SH-SY5Y (cell line): ENCODE data around the gene CTNNA3.

ENCODE experiments used
- GATA2 ChIP-seq: IDR thresholded peaks from 2 replicates; pipeline ENCODE4 v1.6.1; 2011; ENCODE audit warnings: mild to moderate bottlenecking, low read depth, low read length
- GATA3 ChIP-seq: IDR thresholded peaks from 2 replicates; pipeline ENCODE4 v1.6.1; 2011; ENCODE audit warnings: low read depth, mild to moderate bottlenecking, low read length, moderate library complexity

Gene CTNNA3

DNA sequence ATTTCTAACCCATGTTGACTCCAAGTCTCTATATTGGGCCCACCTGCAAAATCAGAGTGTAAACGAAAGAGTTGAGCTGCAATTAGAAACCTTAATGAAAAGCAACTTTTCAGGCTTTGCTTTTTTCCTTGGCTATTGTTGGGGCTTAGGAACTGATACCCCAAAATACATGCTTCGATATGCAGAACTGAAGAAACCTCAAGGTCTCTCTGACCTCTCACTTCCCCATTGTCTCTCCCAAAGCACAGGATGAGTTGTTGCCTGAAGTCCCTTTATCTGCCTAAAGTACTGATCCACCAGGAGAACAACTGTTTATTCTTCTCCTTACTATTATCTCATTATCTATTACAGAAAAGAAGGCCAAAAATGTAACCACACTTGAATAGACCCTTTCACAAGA is 1436.2 kb downstream of the CTNNA3 start:
- no peak for TF ChIP-seq GATA2
- no peak for TF ChIP-seq GATA3

DNA sequence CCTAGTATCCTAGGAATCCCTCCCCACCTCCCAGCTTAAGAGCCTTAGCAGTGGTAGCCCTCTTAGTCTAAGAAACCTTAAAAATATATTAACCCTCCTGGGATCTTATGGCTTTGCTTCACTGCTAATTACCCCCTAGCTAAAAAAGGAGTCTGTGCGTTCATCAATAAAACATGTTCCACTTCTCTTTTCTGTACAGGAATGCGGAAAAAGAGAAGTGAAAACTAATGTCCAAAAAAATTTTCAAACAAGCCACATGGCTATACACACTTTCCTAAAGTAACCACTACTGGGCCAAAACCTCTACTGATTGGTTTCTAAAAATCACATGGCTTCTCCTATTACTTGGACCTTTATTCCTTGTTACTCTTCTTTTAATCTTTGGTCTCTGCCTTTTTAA is 1437.3 kb downstream of the CTNNA3 start:
- no peak for TF ChIP-seq GATA3
- TF ChIP-seq GATA2: no peak

DNA sequence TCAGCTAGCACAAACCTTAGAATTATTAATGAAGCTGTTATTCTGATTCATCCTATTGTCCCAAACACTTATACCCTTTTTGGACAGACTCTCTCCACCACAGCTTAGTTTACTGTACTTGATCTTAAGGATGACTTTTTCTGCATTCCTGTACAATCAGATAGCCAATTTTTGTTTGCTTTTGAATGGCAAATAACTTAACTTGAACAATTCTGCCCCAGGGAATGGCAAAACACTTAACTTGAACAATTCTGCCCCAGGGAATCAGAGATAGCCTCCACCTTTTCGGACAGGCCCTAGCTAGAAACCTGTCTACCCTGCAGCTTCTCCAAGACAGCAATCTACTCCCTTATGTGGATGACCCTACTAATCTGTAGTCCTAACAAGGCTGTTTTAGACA is 1438.2 kb downstream of the CTNNA3 start:
- TF ChIP-seq GATA2: no peak
- no peak for TF ChIP-seq GATA3

DNA sequence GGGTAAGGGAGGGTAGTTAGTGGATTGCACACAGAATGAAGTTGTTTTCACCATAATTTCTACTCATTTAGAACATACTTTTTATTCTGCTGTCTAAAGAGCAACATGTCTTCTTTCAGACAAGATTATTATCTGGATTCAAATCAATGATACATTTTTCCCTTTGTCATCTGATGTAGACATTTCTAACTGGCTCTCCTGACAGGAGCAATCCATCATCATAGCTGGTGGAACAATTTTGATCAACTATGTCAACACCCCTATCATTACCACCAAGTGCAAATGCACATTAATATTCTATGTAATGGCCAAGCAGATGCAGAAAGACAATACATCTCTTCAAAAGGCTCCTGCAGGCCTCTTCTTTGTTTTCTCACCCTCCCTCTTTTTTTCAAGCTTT is 1443.0 kb downstream of the CTNNA3 start:
- TF ChIP-seq GATA2 (no peak), GATA3 (no peak)

DNA sequence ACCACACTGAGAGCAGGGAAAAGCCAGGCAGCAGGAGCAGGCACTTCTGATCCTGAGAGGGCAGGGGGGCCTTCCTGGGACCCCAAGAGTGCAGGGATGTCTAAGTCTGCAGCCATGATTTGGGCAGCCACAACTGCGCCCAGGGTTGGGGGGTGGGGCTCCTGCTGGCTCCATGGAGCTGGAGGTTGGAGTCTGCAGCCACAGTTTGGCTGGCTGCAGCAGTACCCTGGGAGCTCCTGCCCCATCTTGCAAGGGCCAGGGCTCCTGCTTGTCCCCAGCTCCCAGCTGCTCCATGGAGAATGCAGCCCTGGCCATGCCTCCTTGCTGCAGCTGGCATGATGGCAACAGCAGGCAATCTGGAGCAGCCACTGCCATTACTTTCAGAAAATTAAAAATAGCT is 1449.8 kb downstream of the CTNNA3 start:
- no peak for TF ChIP-seq GATA2
- no peak for TF ChIP-seq GATA3

DNA sequence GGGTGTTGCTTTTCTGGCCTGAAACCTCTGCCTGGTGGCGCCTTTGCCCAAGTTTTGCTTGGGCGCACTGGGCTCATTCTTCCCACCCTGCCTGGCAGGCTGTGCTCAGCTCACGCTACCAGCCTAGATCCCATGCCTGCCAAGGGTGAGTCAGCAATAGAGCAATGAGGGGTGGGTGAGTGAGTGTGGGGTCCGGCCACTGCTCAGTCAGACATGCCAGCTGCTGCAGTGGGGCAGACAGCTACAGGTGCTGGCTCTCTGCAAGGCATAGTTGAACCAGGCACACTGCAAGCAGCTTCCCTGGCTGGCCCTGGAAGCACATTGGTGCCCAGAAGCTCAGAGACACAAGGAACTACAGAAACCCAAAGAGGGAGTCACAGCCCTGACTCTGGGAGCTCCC is 1451.0 kb downstream of the CTNNA3 start:
- TF ChIP-seq GATA3 (no peak), GATA2 (no peak)

DNA sequence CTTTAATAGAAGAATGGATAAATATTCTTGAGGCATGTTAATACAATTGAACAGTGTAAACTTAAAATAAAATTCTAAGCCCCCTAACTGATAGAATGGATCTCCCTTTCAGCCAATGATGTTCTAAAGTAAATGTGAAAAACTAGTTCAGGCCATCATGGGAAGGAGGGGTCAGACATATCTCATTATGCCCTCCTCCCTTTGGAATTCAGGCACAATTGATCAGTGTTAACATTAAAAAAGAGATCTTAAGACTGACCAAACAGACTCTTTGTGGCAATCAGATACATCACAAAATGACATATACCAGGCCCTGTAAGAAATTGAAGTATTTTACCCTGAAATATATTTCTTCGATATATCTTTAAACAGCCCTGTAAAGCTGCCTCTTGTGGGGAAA is 1453.1 kb downstream of the CTNNA3 start:
- TF ChIP-seq GATA3 (no peak), GATA2 (no peak)

DNA sequence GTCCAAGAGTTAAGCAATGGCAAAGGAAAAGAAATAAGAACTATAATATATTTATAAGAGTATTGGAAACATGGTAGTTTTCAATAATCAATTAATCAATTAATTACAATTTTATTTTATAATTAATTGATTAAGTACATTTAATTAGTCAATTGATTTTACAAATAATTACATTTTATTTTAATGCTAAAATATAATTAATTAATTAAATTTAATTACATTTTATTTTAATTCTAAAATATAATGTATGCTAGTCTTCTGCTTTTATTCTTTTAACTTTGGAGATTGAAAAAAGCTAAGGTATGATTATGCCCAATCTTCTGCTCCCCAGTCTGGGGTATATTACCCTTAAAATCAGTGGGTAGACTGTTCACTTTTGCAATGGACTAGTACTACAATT is 1456.9 kb downstream of the CTNNA3 start:
- TF ChIP-seq GATA2 (no peak), GATA3 (no peak)

DNA sequence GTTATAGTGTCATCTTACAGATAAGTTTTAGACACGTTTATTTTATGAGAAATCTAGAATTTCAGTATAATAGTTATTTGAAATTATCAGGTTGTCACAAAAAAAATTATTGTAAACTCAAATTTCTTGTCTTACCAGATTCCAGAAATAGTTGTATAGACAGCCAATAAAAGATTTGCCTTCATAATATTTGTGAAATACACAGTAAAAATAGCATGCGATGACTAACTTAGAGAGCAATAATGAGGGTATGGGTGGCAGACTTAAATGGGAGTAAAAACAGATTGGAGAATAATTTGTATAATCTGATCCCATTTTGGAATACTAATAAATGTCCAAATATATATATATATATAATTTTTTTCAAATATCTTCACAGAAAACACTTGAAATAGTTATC is 1457.7 kb downstream of the CTNNA3 start:
- TF ChIP-seq GATA3 (no peak), GATA2 (no peak)

DNA sequence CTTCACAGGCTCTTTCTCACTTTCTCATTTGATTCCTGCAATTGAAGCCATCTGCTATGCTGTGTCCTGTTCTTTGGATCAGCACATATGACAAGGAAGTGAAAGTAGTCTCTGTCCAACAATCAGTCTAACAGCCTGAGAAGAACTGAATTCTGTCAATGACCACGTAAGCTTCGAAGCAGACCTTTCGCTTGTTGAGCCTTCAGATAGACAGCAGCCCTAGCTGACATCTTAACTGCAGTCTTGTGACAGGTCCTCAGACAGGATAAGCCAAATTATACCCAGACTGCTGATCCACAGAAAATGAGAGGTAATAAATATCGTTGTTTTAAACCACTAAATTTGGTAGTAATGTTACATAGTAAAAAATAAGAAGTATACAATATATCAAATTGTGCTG is 1461.1 kb downstream of the CTNNA3 start:
- TF ChIP-seq GATA3 (no peak), GATA2 (no peak)

DNA sequence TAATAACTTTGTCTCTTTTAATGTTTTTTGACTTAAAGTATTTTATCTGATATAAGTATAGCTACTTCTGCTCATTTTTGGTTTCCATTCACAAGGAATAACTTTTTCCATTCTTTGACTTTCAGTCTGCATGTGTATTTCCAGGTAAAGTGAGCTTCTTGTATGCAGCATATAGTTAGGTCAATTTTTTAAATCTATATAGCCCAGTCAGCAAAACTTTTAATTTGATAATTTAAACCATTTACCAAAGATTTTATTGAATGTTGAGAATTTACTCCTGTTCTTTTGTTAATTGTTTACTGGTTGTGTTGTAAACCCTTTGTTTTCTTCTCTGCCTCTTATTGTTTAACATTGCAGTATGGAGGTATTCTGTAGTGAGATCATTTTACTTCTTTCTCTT is 1467.1 kb downstream of the CTNNA3 start:
- TF ChIP-seq GATA3 (no peak), GATA2 (no peak)

DNA sequence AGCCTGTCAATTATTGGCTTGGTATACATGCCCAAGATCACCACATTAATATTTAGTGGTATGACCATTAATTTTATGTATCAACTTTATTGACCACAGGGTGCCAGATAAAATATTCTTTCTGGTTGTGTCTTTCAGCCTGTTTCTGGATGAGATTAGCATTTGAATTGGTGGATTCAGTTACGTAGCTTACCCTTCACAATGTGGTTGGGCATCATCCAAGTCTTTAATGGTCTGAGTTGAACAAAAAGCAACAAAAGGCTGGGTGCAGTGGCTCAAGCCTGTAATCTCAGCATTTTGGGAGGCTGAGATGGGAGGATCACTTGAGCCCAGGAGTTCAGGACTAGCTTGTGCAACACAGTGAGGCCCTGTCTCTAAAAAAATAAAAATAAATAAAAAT is 1472.3 kb downstream of the CTNNA3 start:
- TF ChIP-seq GATA2 (no peak), GATA3 (no peak)

DNA sequence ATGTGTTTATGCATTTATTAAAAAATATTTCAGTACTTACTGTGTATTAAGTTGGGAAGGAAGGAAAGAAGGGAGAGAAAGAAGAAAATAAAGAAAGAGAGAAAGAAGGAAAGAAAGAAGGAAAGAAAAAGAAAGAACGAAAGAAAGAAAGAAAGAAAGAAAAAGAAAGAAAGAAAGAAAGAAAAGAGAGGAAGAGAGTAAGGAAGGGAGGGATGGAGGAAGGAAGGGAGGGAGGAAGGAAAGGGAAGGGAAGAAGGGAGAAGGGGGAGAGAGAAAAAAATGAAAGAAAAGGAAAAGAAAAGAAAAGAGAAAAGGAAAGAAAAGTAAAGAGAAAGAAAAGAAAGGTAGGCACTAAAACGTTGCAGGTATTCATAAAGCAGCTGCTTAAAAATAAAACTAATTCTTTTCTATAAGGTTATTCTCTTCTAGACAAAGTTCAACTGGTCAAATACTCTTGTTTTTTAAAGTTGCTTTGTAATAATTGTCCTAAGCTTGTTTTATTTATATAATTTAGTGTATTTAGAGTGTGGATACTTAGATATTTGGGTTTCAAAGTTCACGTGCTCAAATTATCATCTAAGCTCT is 1473.4 kb downstream of the CTNNA3 start:
- TF ChIP-seq GATA3 (no peak), GATA2 (no peak)

DNA sequence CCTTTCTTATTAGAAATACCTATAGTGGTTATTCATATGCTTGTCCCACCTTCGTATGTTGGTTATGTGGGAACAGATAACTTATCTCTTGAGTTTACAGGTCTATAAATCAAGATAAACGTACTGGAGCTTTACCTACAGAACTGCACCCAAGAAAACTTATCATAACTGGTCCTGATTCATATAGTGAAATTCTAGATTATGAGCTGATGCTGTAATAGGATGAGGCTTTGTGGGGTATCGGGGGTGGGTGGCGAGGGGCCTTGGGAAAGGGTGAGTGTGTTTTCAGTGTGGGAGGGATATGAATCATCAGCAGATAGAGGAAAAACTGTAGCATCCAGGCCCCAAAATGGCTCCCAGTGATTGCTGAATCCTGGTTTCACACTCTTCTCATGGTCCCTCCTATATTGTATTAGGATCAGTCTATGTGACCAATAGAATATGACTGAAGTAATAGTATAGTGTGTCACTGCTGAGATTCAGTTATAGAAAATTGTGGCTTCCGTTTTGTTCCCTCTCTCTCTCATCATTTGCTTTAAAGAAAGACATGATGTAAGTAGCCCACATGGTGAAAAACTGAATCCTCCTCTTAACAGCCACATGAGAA is 1476.9 kb downstream of the CTNNA3 start:
- TF ChIP-seq GATA2: no peak
- no peak for TF ChIP-seq GATA3

DNA sequence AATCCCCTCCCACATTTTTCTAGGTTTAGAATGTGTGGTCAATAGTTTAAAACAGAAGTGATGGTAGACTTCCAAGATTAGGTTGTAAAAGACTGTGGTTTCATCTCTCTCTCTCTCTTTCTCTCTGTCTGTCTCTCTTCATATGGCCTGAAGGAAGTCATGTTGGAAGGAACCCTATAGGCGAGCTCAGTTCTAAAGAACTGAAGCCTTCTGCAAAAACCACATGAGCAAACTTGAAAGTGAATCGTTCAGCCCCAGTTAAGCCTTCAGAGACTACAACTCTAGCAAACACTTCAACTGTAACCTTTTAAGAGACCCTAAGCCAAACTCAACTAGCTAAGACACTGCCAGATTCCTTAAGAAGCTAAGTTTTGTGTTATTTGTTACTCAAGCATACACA is 1477.7 kb downstream of the CTNNA3 start:
- TF ChIP-seq GATA2: no peak
- TF ChIP-seq GATA3: no peak

DNA sequence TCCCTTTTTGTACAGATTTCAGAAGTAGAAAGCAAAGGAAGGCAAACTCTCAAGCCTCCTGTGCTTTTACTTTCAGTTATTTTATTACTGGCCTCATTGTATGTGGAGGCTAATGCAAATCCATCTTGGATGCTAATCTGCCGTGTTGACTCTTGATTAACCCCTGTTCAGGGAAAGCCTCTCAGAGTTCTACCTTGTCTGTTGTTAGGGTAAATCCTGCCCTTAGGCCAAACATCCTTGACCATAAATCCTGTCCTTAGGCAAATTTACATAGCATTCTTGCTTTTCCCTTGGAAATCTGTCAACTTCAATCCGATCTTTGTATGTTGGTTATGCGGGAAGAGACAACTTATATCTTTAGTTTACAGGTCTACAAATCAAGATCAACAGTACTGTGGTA is 1480.1 kb downstream of the CTNNA3 start:
- TF ChIP-seq GATA2: no peak
- no peak for TF ChIP-seq GATA3
